GM23338 (cell line): Measurements from ENCODE around the gene SYNGR4. TPM values are rescaled to one million over a fixed set of nuclear protein-coding genes. Genes with fewer than 3 reads are reported as not detected.

Source experiments
- ATAC-seq: fragments of 200-7000 bp; cut with Tn5 transposase; 3 replicates; pipeline ENCODE4 v1.9.1; 2020
- DNase-seq: peaks from one replicate; pipeline ENCODE4 v3.0.0-alpha.2; 2015; ENCODE audit warnings: low spot score
- H2AFZ ChIP-seq: fragments of 200-600 bp; sonication (generic); 2 replicates; pipeline ENCODE4 v1.8.0; 2016; ENCODE audit warnings: antibody characterized with exemption, mild to moderate bottlenecking, moderate library complexity
- H3F3A ChIP-seq: fragments of 200-600 bp; sonication (generic); replicated peaks from 2 replicates; pipeline ENCODE4 v1.8.0; 2017; ENCODE audit warnings: antibody characterized with exemption, mixed run types, low read depth
- H3K27ac ChIP-seq: fragments of 200-600 bp; sonication (generic); 2 replicates; pipeline ENCODE4 v1.6.1; 2016; ENCODE audit warnings: low read depth
- H3K27me3 ChIP-seq: fragments of 200-600 bp; sonication (generic); 2 replicates; pipeline ENCODE4 v1.8.0; 2016; ENCODE audit warnings: mild to moderate bottlenecking, mixed run types, moderate library complexity; ENCODE audit not compliant: insufficient read depth
- H3K36me3 ChIP-seq: fragments of 200-600 bp; sonication (generic); 2 replicates; pipeline ENCODE4 v1.8.0; 2016; ENCODE audit warnings: mild to moderate bottlenecking; ENCODE audit not compliant: insufficient read depth
- H3K4me1 ChIP-seq: fragments of 200-600 bp; sonication (generic); 2 replicates; pipeline ENCODE4 v1.8.0; 2016; ENCODE audit warnings: mild to moderate bottlenecking, moderate library complexity; ENCODE audit not compliant: insufficient read depth
- H3K4me2 ChIP-seq: fragments of 200-600 bp; sonication (generic); 2 replicates; pipeline ENCODE4 v1.7.1; 2017; ENCODE audit warnings: mixed run types
- H3K4me3 ChIP-seq: fragments of 200-600 bp; sonication (generic); 2 replicates; pipeline ENCODE4 v1.6.1; 2016; ENCODE audit warnings: mixed run types
- H3K79me2 ChIP-seq: fragments of 200-600 bp; sonication (generic); replicated peaks from 2 replicates; pipeline ENCODE4 v1.8.0; 2017; ENCODE audit warnings: mild to moderate bottlenecking; ENCODE audit not compliant: insufficient read depth
- H3K9me2 ChIP-seq: fragments of 200-600 bp; sonication (generic); 2 replicates; pipeline ENCODE4 v1.8.0; 2017; ENCODE audit not compliant: insufficient read depth
- H4K20me1 ChIP-seq: fragments of 200-600 bp; sonication (generic); replicated peaks from 2 replicates; pipeline ENCODE4 v1.8.0; 2017; ENCODE audit warnings: mild to moderate bottlenecking; ENCODE audit not compliant: insufficient read depth
- H3K27ac Mint-ChIP-seq: 2 replicates; pipeline ENCODE4 v1.8.0; 2020; ENCODE audit warnings: inconsistent platforms, mild to moderate bottlenecking, moderate library complexity, mixed read lengths
- H3K27me3 Mint-ChIP-seq: 3 replicates; pipeline ENCODE4 v1.8.0; 2022; ENCODE audit warnings: low read depth, mild to moderate bottlenecking, moderate library complexity, mixed read lengths, inconsistent platforms; ENCODE audit not compliant: insufficient read depth, poor library complexity
- H3K36me3 Mint-ChIP-seq: 3 replicates; pipeline ENCODE4 v1.8.0; 2021; ENCODE audit warnings: low read depth, mild to moderate bottlenecking, inconsistent platforms, moderate library complexity, mixed read lengths
- H3K4me1 Mint-ChIP-seq: 3 replicates; pipeline ENCODE4 v1.8.0; 2020; ENCODE audit warnings: mild to moderate bottlenecking, inconsistent platforms, mixed read lengths
- H3K4me3 Mint-ChIP-seq: 3 replicates; pipeline ENCODE4 v1.8.0; 2021; ENCODE audit warnings: moderate library complexity, mild to moderate bottlenecking, inconsistent platforms, mixed read lengths
- H3K9me3 Mint-ChIP-seq: 3 replicates; pipeline ENCODE4 v1.8.0; 2020; ENCODE audit warnings: moderate library complexity, mild to moderate bottlenecking, inconsistent platforms, mixed read lengths
- CREB1 ChIP-seq: fragments of 250-450 bp; sonication (Bioruptor Pico); IDR thresholded peaks from 2 replicates; pipeline ENCODE4 v1.5.0; 2020; ENCODE audit warnings: low read depth, mild to moderate bottlenecking, moderate library complexity
- EZH2 ChIP-seq: fragments of 200-600 bp; sonication (generic); IDR thresholded peaks from one replicate; pipeline ENCODE4 v1.8.0; 2017; ENCODE audit warnings: antibody characterized with exemption, mild to moderate bottlenecking, low read depth; ENCODE audit not compliant: unreplicated experiment
- EZH2phosphoT487 ChIP-seq: fragments of 200-600 bp; sonication (generic); IDR thresholded peaks from one replicate; pipeline ENCODE4 v1.8.1; 2018; ENCODE audit warnings: antibody characterized with exemption; ENCODE audit not compliant: unreplicated experiment
- JUNB ChIP-seq: IDR thresholded peaks from one replicate; pipeline ENCODE4 v1.6.1; 2016; ENCODE audit warnings: antibody characterized with exemption; ENCODE audit not compliant: unreplicated experiment
- NANOG ChIP-seq: IDR thresholded peaks from 2 replicates; pipeline ENCODE4 v1.6.1; 2016; ENCODE audit warnings: antibody characterized with exemption, borderline replicate concordance
- POLR2AphosphoS5 ChIP-seq: IDR thresholded peaks from 2 replicates; pipeline ENCODE4 v1.6.1; 2016; ENCODE audit warnings: antibody characterized with exemption, low read depth
- STAT1 ChIP-seq: IDR thresholded peaks from one replicate; pipeline ENCODE4 v1.6.1; 2016; ENCODE audit warnings: antibody characterized with exemption; ENCODE audit not compliant: unreplicated experiment
- ZNF114 ChIP-seq: fragments of 250-450 bp; sonication (Bioruptor Pico); IDR thresholded peaks from 2 replicates; pipeline ENCODE4 v1.5.0; 2020; ENCODE audit warnings: mild to moderate bottlenecking, moderate library complexity
- ZNF331 ChIP-seq: fragments of 250-450 bp; sonication (Bioruptor Pico); IDR thresholded peaks from 2 replicates; pipeline ENCODE4 v1.5.0; 2020; ENCODE audit warnings: low read depth, mild to moderate bottlenecking, moderate library complexity
- polyA plus RNA-seq: library from polyadenylated mRNA; unstranded; fragments of >200 nt; fragmentation: Nextera tagmentation; extraction: Ambion mirVana; gene quantifications from 2 replicates; pipeline ENCODE4 v1.2.1, GENCODE V29; 2016
- total RNA-seq: library from RNA; depleted of rRNA; stranded (reverse); fragments of >200 nt; shearing (Covaris generic); gene quantifications from 2 replicates; pipeline ENCODE4 v1.2.3, GENCODE V29; 2014
- TF ChIP-seq, protein P1 (sequence below): IDR thresholded peaks from one replicate; pipeline ENCODE4 v1.6.1; 2018; ENCODE audit warnings: antibody characterized with exemption; ENCODE audit not compliant: unreplicated experiment
- TF ChIP-seq, protein P2 (sequence below): IDR thresholded peaks from 2 replicates; pipeline ENCODE4 v1.6.1; 2016; ENCODE audit warnings: antibody characterized with exemption
- TF ChIP-seq, protein P3 (sequence below): fragments of 250-450 bp; sonication (Bioruptor Pico); IDR thresholded peaks from 2 replicates; pipeline ENCODE4 v1.5.0; 2020; ENCODE audit warnings: mild to moderate bottlenecking, moderate library complexity
- TF ChIP-seq, protein P4 (sequence below), 2 experiments: fragments of 200-600 bp in 1 of 2; sonication (generic) in 1 of 2; conservative IDR thresholded peaks; 2 replicates each; pipeline versions ENCODE4 v1.5.1 to v1.6.1; 2016 to 2017; ENCODE audit warnings: antibody characterized with exemption in 2 of 2, low read depth in 2 of 2, mild to moderate bottlenecking in 2 of 2, moderate library complexity in 1 of 2

Gene SYNGR4
- total and polyA plus RNA-seq, 2 experiments from 2014 or later: not detected

DNA sequence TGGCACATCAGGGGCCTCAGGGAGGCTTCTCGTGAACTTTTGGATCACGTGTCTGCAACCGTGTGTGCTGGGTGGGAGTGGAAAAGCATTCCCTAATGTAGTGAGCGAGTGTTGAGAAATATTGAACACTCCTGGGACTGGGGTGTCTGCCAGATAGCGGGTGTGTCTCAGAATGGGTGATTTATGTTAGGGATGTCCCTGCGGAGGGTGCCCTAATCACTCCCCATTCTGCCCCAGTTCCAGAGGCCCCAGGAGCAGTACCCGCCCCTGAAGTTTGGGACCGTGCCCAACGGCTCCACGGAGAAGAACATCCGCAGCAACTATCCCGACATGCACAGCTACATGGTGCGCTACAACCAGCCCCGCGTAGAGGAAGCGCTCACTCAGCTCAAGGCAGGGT is 57.4 kb downstream of the SYNGR4 start (continued):
- TF ChIP-seq, protein P1, sequence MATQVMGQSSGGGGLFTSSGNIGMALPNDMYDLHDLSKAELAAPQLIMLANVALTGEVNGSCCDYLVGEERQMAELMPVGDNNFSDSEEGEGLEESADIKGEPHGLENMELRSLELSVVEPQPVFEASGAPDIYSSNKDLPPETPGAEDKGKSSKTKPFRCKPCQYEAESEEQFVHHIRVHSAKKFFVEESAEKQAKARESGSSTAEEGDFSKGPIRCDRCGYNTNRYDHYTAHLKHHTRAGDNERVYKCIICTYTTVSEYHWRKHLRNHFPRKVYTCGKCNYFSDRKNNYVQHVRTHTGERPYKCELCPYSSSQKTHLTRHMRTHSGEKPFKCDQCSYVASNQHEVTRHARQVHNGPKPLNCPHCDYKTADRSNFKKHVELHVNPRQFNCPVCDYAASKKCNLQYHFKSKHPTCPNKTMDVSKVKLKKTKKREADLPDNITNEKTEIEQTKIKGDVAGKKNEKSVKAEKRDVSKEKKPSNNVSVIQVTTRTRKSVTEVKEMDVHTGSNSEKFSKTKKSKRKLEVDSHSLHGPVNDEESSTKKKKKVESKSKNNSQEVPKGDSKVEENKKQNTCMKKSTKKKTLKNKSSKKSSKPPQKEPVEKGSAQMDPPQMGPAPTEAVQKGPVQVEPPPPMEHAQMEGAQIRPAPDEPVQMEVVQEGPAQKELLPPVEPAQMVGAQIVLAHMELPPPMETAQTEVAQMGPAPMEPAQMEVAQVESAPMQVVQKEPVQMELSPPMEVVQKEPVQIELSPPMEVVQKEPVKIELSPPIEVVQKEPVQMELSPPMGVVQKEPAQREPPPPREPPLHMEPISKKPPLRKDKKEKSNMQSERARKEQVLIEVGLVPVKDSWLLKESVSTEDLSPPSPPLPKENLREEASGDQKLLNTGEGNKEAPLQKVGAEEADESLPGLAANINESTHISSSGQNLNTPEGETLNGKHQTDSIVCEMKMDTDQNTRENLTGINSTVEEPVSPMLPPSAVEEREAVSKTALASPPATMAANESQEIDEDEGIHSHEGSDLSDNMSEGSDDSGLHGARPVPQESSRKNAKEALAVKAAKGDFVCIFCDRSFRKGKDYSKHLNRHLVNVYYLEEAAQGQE: no peak
- TF ChIP-seq STAT1 (no peak), NANOG (no peak), CREB1 (CRISPR knock-in tag) (no peak), EZH2 (no peak), ZNF331 (CRISPR knock-in tag) (no peak), POLR2AphosphoS5 (no peak), EZH2phosphoT487 (no peak), JUNB (no peak)

DNA sequence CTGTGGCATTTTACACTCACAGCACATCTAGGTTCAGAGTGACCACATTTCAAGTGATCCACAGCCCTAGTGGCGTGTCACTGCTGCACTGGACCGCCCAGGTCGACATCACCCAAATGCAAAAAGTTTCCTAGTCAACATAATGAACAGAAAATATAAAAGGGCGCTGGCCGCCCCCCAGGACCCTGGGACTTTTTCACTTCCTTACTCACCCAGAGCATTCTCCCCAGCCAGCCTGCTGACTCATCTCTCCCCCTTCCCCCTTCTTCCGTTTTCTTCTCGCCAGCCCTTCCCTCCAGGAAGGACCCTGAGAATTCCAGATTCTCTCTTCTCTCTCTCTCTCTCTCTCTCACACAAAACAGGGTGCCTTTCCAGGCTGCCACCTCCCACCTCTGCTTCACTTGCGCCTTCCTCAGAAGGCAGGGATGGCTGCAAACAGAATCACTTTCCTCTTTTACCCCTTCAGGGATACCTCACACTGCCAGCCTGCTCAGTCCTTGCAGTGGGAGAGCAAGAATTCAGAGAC is 60.6 kb downstream of the SYNGR4 start:
- Mint-ChIP-seq H3K27me3 (peaks cover 5% of the 10 kb centered on the region), H3K27ac (peak overlapping the region; percentile 95), H3K9me3 (no peaks in the 10 kb centered on the region), H3K36me3 (peaks cover 15% of the 10 kb centered on the region), H3K4me3 (peak overlapping the region; percentile 14; the same call in 2 of the 3 replicates), H3K4me1 (peaks cover 9% of the 10 kb centered on the region)
- DNase-seq: peak; percentile 45
- H3K4me1 ChIP-seq: peaks cover 4% of the 10 kb centered on the region
- peak overlapping the region; percentile 13; the same call in 1 of the 2 replicates for H3K4me3 ChIP-seq
- H3K27me3 ChIP-seq: no peaks in the 10 kb centered on the region
- peak; percentile 83 for ATAC-seq
- H3F3A ChIP-seq: 0 out of 2 replicates have a peak, but pooled peaks cover 5% of the 10 kb centered on the region
- no peaks in the 10 kb centered on the region for H4K20me1 ChIP-seq
- no peaks in the 10 kb centered on the region for H3K79me2 ChIP-seq
- peaks cover 14% of the 10 kb centered on the region for H3K36me3 ChIP-seq
- H3K4me2 ChIP-seq: peak overlapping the region; percentile 49; the same call in 1 of the 2 replicates
- H2AFZ ChIP-seq: no peak overlapping the region
- peak overlapping the region; percentile 83 for H3K27ac ChIP-seq
- H3K9me2 ChIP-seq: no peaks in the 10 kb centered on the region
- TF ChIP-seq ZNF331 (CRISPR knock-in tag): no peak
- TF ChIP-seq, protein P2, sequence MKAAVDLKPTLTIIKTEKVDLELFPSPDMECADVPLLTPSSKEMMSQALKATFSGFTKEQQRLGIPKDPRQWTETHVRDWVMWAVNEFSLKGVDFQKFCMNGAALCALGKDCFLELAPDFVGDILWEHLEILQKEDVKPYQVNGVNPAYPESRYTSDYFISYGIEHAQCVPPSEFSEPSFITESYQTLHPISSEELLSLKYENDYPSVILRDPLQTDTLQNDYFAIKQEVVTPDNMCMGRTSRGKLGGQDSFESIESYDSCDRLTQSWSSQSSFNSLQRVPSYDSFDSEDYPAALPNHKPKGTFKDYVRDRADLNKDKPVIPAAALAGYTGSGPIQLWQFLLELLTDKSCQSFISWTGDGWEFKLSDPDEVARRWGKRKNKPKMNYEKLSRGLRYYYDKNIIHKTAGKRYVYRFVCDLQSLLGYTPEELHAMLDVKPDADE: no peak
- TF ChIP-seq, protein P3, sequence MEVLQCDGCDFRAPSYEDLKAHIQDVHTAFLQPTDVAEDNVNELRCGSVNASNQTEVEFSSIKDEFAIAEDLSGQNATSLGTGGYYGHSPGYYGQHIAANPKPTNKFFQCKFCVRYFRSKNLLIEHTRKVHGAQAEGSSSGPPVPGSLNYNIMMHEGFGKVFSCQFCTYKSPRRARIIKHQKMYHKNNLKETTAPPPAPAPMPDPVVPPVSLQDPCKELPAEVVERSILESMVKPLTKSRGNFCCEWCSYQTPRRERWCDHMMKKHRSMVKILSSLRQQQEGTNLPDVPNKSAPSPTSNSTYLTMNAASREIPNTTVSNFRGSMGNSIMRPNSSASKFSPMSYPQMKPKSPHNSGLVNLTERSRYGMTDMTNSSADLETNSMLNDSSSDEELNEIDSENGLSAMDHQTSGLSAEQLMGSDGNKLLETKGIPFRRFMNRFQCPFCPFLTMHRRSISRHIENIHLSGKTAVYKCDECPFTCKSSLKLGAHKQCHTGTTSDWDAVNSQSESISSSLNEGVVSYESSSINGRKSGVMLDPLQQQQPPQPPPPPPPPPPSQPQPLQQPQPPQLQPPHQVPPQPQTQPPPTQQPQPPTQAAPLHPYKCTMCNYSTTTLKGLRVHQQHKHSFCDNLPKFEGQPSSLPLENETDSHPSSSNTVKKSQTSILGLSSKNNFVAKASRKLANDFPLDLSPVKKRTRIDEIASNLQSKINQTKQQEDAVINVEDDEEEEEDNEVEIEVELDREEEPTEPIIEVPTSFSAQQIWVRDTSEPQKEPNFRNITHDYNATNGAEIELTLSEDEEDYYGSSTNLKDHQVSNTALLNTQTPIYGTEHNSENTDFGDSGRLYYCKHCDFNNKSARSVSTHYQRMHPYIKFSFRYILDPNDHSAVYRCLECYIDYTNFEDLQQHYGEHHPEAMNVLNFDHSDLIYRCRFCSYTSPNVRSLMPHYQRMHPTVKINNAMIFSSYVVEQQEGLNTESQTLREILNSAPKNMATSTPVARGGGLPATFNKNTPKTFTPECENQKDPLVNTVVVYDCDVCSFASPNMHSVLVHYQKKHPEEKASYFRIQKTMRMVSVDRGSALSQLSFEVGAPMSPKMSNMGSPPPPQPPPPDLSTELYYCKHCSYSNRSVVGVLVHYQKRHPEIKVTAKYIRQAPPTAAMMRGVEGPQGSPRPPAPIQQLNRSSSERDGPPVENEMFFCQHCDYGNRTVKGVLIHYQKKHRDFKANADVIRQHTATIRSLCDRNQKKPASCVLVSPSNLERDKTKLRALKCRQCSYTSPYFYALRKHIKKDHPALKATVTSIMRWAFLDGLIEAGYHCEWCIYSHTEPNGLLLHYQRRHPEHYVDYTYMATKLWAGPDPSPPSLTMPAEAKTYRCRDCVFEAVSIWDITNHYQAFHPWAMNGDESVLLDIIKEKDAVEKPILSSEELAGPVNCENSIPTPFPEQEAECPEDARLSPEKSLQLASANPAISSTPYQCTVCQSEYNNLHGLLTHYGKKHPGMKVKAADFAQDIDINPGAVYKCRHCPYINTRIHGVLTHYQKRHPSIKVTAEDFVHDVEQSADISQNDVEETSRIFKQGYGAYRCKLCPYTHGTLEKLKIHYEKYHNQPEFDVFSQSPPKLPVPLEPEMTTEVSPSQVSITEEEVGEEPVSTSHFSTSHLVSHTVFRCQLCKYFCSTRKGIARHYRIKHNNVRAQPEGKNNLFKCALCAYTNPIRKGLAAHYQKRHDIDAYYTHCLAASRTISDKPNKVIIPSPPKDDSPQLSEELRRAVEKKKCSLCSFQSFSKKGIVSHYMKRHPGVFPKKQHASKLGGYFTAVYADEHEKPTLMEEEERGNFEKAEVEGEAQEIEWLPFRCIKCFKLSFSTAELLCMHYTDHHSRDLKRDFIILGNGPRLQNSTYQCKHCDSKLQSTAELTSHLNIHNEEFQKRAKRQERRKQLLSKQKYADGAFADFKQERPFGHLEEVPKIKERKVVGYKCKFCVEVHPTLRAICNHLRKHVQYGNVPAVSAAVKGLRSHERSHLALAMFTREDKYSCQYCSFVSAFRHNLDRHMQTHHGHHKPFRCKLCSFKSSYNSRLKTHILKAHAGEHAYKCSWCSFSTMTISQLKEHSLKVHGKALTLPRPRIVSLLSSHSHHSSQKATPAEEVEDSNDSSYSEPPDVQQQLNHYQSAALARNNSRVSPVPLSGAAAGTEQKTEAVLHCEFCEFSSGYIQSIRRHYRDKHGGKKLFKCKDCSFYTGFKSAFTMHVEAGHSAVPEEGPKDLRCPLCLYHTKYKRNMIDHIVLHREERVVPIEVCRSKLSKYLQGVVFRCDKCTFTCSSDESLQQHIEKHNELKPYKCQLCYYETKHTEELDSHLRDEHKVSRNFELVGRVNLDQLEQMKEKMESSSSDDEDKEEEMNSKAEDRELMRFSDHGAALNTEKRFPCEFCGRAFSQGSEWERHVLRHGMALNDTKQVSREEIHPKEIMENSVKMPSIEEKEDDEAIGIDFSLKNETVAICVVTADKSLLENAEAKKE (CRISPR knock-in tag): no peak
- TF ChIP-seq, protein P4, sequence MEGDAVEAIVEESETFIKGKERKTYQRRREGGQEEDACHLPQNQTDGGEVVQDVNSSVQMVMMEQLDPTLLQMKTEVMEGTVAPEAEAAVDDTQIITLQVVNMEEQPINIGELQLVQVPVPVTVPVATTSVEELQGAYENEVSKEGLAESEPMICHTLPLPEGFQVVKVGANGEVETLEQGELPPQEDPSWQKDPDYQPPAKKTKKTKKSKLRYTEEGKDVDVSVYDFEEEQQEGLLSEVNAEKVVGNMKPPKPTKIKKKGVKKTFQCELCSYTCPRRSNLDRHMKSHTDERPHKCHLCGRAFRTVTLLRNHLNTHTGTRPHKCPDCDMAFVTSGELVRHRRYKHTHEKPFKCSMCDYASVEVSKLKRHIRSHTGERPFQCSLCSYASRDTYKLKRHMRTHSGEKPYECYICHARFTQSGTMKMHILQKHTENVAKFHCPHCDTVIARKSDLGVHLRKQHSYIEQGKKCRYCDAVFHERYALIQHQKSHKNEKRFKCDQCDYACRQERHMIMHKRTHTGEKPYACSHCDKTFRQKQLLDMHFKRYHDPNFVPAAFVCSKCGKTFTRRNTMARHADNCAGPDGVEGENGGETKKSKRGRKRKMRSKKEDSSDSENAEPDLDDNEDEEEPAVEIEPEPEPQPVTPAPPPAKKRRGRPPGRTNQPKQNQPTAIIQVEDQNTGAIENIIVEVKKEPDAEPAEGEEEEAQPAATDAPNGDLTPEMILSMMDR (conservative IDR thresholded peaks at IDR 0.05; ENCODE audit: low read depth in 2 of 2): no peak
- no peak for TF ChIP-seq CREB1 (CRISPR knock-in tag)
- no peak for TF ChIP-seq ZNF114 (CRISPR knock-in tag)
- no peak for TF ChIP-seq POLR2AphosphoS5
